Head of caudate nucleus (tissue), 42 donors: ENCODE data around the gene ALG5.

ENCODE experiments used
- DNase-seq, 42 donors: peaks; one replicate each; pipeline versions ENCODE4 v3.0.0 to v3.0.0-alpha.2; 2020 to 2021; ENCODE audit warnings: mixed read lengths in 7 of 42
- intact Hi-C: fragments of 100-400 bp; cut with DNase I; formaldehyde crosslinking; loops from one replicate; pipeline ENCODE4 v1.15.0; 2022

Gene ALG5

DNA sequence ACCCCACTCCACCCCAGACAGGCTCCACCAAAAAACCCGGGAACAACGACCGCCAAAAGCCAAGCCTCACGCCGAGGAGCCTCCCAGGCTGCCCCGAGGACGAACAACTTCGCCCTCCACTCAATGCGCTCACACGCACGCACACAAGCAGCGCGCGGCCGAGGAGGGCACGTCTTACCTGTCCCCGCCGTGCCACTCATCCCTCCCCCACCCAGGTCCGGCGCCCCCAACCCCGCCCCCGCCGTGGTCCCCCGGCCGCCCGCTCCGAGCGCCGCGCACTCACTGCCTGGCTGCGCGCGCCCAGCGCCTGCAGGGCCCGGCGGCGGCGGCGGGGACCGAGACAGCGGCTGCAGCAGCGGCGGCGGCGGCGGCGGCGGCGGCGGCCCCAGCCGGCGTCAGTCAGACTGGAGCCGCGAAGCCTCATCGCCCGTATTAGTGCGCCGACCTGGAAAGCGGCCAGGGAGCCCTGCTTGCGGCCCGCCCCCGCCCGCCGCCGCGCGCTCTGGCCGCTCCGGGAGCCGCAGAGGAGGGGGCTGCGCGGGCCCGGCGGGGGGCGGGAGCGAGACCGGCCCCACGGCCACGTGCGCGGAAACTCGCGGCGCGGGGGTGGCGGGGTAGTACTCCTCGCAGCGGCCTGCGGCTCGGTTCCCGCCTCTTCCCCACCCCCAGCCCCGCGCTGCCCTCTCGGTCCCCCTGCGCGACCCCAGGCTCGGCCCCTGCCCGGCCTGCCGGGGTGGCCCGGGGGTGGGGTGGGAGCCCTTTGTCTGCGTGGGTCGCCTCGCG, 79.1 kb downstream of the ALG5 start, which contains the start of gene SMAD9:
SMAD9 (minus strand) TSS at position 406 of the 783 bp plus-strand sequence. CDS start 40,549 bp downstream, outside the sequence.
- intact Hi-C loops, result no loop called here
- DNase-seq, result peak in 41 of 42 donors; percentile 37 to 87 (median 69)

DNA sequence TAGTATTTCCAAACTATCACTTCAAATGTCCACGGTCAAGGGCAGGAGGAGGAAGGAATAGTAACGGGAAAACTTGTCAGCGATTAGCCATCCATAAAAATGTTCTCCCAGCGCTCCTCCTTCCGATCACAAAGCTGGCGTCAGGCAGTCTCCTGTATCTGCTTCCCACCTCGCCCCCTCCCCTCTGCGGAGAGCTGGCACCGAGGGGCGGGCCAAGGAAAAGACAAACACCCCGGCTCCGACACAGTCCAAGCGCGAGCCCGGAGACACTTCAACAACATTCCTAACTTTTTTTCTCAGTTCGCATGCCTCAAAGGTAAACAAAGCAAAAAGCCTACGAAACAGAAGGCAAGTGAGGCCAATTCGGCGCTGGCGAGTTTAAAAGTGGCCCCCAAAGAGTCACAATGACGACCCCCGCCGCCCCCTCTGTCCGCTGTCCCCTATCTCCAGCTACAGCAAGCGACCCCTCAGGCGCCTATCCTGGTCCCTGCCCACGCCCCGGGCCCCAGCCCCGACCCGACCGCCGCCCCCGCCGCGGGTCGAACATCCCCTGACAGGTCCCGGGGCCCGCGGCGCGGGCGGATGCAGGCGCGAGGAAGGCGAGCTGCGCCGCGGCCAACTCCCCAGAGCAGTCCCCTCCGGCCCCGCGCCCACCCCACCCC, 79.8 kb downstream of the ALG5 start:
- intact Hi-C loops, result no loop called here

GRCh38 chr13:36918246-36919131, 80.7 kb downstream of the ALG5 start:
- DNase-seq, result peak in 4 of 42 donors; percentile 11 to 35 (median 16)
- intact Hi-C loops, result no loop called here

More for the DNA sequence above, 79.8 kb downstream of the ALG5 start:
- peak in 21 of 42 donors; percentile 12 to 52 (median 31) for DNase-seq

- intact Hi-C loops, result no loop called here
- no peak for DNase-seq
Observed at GRCh38 chr13:36917311-36917710, 81.8 kb downstream of the ALG5 start.

DNA sequence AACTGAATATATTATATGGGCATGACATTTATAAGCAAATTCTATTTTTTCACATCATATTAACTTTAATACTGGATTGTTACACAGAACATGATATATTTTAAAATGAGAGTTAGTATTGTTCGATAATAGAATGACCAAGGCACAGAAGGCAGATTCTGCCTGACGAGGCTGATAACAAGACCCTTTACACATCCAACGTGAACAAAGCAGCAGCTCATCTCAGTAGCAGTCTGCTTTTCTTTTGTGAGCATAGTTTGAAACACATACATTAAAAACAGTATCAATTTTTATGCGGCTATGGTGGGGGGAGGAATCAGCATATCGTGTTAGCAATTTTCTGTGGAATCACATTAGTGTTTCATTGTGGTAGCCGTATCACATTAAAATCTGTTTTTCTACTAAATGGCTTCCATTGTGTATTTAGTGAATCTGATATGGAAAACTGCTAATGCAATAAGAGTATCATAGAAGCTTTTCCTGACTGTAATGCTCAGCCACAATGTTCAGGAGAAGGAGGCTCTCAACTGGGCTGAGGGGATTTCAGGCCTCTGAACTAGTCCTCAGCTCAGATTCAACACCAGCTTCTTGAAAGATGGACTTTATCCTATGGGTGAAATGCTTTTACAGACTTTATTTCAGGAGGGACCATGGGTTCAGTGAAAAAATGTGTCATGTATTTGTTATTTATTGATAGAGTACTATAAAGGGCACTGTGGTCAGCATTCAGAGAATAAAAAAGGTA, 83.1 kb downstream of the ALG5 start:
- no peak for DNase-seq
- intact Hi-C loops, result no loop called here

GRCh38 chr13:36915106-36915505, 84.0 kb downstream of the ALG5 start:
- DNase-seq, result peak in 3 of 42 donors; percentile 6 to 24 (median 16)
- intact Hi-C loops, result no loop called here

- DNase-seq, result no peak
- intact Hi-C loops, result no loop called here
Observed at GRCh38 chr13:36914648-36915047, 84.5 kb downstream of the ALG5 start.

DNA sequence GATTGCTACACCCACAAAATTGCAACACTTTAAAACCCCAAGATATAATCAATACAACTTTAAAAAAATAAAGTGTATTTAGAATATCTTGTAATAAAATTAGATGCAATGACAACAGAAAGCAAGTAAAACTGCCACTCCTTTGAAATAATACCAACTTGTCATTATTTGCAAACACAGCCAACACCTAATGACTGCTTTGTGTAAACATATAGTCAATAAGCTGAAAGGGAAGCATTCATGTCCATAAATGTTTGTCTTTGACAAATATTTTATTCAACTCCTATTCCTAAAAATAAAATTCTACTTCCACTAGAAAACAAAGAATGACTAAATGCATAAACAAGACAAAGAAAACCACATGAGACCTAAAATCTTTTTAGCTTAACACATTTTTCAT, 85.7 kb downstream of the ALG5 start:
- no peak for DNase-seq
- intact Hi-C loops, result no loop called here

DNA sequence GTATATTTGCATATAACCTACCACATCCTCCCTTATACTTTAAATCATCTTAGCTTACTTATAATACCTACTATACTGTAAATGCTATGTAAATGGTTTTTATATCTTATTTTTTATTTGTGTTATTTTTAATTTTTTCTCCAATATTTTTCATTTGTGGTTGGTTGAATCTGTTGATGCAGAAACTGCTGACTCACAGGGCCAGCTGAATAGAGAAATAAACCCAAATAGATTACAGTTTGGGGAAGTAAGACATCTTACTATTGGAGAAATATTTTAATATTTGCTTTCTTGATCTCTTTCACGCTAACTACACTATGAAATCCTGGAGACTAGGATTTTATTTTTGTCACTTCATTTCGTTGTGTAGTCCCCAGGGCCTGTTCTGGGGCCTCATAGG, 86.2 kb downstream of the ALG5 start:
- intact Hi-C loops, result no loop called here
- no peak for DNase-seq

GRCh38 chr13:36912369-36912768, 86.8 kb downstream of the ALG5 start:
- intact Hi-C loops, result no loop called here
- DNase-seq, result no peak

GRCh38 chr13:36910545-36910944, 88.6 kb downstream of the ALG5 start:
- no peak for DNase-seq
- intact Hi-C loops, result no loop called here

DNA sequence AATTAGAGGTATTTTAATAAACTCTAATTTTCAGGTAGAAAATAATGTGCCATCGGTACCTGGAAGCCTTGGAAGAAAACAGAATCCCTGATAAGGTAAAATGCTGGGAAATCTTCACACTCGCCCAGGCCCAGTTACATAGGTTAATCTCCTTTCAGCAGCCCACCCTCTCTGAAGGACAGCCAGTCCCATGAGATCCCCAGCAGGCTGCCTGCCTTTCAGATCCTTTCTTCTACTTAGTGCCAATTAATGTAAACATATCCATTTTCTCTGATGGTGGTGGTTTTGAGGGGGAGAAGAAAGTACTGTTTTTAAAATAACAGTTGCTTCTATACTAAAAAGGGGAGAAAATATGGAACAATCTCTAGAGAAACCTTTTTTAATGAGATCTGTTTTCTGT, 91.3 kb downstream of the ALG5 start:
- intact Hi-C loops, result no loop called here
- no peak for DNase-seq

GRCh38 chr13:36907266-36907665, 91.9 kb downstream of the ALG5 start:
- intact Hi-C loops, result no loop called here
- DNase-seq, result no peak

- no peak for DNase-seq
Observed at GRCh38 chr13:36905944-36906343, 93.2 kb downstream of the ALG5 start.

GRCh38 chr13:36903925-36904595, 95.1 kb downstream of the ALG5 start:
- no peak for DNase-seq
- intact Hi-C loops, result no loop called here

More at GRCh38 chr13:36905944-36906343, 93.2 kb downstream of the ALG5 start:
- intact Hi-C loops, result no loop called here
